HG02678 (cell line): ENCODE data around the gene CLIP2.
"Not testable (repeated sequence)": the region's sequence is repeated elsewhere in the genome, so short reads cannot be mapped to it uniquely, and the experiment has no call there.

Source experiments
- ATAC-seq: cut with Tn5 transposase; IDR thresholded peaks from one replicate; pipeline ENCODE4 v1.9.1; 2021; ENCODE audit warnings: mild to moderate bottlenecking, moderate library complexity; ENCODE audit not compliant: unreplicated experiment

Gene CLIP2

DNA sequence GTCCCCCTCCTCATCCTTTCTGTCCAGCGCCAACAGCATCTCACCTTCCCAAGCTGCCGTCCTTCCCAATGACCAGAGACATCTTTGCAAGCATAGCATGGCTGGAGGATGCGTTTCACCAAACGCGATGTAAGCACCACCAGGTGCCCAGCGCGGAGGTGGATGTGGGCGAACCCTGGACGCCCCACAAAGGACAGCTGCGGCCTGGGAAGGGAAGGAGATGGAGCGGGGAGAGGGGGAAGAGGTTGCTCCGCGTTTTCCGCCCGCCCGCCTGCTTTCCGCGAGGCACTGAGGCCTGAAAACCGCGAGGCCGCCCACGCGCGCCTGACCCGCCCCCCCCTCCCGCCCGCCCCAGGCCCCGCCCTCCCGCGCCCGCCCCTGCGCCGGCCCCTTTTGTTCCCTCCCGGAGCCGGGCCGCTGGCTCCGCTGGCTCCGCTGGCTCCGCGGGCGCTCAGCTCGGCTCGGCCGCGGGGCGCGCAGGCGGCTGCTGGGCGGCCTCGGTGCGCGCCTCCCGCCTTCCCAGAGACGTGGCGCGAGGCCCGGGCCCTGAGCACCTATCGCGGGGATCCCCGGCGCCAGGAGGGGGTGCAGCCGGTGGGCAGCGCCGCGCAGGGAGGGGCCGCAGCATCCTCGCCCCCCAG is at the start of gene CLIP2:
TSS of gene CLIP2 (plus strand) at position 390 of the 641 bp plus-strand sequence. CDS start 28,140 bp downstream, outside the sequence.
- peak; percentile 52 for ATAC-seq

DNA sequence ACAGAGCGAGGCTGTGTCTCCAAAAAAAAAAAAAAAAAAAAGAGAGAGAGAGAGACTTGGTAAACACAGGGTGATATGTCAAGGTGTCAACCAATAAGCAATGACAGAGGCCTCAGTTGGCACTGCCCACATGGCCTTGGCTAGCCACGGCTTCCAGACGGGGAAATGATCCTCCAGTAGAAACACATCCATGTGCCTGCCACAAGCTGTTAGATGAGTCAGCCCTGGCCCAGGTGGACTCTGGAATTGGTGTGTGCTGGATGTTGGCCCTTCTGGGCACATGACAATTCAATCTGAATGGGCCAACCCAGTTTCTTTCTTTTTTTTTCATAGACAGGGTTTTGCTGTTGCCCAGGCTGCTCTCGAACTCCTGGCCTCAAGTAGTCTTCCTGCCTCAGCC is 48.7 kb upstream of the CLIP2 start:
- no peak for ATAC-seq

DNA sequence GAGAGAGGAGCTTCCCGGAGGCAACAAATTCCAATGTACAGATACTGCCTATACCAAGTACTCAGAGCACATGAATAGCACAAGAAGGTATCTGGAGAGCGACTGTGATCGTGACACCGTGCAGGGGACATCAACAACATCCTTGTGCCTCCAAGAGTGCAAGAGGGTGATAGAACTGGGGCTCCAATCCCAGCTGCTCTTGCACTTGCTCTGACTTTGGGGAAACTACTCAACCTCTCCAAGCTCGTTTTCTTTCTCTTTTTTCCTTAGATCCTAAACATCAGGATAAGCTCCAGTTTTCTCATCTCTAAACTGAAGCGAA is 47.1 kb upstream of the CLIP2 start:
- ATAC-seq = no peak

DNA sequence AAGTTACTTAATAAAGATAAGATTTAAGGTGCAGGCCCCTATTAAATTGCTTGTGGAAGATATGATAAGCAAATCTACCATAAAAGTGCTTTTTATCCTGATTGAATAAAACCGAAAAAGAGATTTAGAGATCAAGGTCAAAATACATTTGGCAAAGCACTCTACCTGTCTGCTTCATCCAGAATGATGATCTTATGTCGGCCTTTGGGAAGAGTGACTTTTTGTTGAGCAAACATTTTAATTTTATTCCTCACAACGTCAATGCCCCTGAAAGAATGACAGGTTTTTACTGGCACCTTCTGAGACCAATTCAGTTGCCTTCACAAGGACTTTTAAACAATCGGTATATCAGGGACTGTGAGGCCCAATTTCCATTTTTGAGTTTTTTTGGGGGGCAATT is 42.7 kb upstream of the CLIP2 start:
- no peak for ATAC-seq

DNA sequence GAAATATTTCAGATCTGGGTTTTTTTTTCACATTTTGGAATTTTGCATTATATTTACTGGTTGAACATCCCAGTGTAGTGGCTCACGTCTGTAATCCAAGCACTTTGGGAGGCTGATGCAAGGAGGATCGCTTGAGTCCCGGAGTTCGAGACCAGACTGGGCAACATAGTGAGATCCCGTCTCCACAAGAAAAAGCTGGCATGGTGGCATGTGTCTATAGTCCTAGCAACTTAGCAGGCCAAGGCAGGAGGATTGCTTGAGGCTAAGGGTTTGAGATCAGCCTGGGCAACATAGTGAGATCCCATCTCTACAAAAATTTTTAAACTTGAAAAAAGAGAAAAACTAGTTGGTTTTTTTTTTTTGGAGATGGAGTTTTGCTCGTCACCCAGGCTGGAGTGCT is 41.1 kb upstream of the CLIP2 start:
- ATAC-seq = no peak

DNA sequence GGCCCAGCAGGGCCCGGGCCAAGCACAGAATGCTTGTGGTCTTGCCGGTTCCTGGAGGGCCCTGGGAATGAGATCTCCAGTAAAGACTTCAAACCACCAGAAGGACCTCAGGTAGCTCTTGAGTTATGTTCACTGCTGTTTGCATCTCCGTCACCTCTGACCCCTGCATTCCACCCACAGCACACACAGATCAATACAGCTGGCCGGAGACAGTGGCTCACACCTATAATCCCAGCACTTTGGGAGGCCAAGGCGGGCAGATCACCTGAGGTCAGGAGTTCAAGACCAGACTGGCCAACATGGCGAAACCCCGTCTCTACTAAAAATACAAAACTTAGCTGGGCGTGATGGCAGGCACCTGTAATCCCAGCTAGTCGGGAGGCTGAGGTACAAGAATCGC is 40.1 kb upstream of the CLIP2 start:
- ATAC-seq = not testable (repeated sequence)

DNA sequence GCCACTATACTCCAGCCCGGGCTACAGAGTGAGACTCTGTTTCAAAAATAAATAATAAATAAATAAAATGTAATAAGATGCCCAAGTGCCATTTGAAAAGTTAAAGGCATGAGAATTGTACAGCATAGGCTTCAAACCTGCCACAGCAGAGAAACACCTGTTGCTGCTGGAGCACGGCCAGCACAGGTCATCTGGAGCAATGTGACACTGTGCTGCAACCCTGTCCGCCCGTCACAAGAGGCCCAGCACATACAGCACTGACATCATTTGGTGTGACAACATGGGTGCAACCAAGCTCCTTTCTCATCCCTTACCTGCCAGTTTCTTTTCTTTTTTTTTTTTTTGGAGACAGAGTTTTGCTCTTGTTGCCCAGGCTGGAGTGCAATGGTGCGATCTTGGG is 36.3 kb upstream of the CLIP2 start:
- no peak for ATAC-seq

DNA sequence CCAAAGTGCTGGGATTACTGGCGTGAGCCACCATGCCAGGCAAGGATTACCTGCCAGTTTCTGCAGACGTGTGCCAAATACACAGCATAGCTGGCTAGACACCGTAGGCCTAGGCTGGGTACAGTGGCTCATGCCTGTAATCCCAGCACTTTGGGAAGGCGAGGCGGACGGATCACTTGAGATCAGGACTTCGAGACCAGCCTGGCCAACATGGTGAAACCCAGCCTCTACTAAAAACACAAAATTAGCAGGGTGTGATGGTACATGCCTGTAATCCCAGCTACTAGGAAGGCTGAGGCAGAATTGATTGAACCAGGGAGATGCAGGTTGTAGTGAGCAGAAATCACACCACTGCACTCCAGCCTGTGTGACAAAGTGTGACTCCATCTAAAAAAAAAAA is 35.9 kb upstream of the CLIP2 start:
- no peak for ATAC-seq

DNA sequence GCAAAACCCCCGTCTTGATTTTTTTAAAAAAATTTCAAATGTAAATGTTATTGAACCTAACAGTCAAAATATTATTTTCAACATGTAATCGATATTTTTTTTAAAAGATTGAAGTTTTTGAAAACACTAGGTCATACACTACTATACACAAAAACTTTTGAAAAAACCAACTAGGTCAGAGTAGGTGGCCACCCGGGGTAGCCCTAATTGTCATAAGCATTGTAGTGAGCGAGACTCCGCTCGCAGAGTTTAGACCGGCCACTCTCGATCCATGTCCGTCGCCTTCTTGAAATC is 35.4 kb upstream of the CLIP2 start:
- no peak for ATAC-seq

DNA sequence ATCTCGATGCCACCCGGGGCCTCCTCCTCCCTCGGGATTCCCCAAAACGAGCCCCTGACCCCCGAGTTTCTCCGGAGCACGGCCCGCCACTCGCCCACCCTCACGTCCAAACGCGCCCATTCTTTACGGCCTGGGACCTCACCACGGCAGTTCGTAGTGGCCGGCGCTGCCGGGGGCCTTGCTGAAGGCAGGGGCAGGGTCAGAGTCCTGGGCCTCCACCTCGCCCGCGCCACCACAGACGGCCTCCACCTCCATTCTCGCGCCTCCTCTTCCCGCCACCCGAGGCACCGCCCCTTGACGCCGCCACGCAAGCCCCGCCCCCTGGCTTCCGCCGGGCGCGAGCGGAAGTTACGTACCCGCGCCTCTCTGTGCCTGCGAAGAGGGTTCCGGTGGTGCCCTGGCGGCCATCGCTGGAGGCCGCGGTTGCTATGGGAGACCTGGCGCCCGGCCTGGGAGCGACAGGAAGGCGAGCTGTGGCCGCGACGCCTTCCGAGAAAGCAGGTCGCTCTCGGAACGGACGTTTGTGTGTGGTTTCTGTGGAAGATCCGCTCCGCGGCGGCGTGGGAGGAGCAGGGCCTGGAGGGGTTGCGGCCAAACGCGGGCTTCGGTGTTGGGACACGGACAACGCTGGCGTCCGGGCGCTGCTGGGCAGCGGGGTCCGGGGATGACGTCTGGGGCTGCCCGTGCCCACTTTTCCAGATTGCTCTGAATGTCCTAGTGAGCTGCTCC is 34.9 kb upstream of the CLIP2 start, which contains the start of gene RFC2:
TSS of gene RFC2 (minus strand) at position 271 of the 729 bp plus-strand sequence. CDS start at position 255, 16 bp downstream.
- ATAC-seq = peak; percentile 93

DNA sequence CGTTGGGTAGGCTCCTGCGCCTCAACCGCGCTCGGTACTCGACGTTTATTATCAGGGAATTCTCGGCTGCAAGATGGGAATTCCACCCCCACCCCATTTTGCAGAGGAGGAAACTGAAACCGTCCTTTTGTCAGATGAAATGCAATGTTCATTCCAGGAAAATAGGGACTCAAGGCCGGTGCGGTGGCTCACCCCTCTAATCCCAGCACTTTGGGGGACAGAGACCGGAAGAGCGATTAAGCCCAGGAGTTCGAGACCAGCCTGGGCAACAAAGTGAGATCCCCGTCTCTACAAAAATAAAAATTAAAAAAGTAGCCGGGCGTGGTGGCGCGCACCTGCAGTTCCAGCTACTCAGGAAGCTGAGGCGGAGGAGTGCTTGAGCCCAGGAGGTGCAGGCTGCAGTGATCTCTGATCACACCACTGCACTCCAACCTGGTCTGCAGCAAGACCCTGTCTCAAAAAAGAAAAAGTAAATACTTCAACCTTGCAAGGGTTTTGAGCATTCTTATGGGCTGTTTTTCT is 34.3 kb upstream of the CLIP2 start:
- ATAC-seq = no peak

DNA sequence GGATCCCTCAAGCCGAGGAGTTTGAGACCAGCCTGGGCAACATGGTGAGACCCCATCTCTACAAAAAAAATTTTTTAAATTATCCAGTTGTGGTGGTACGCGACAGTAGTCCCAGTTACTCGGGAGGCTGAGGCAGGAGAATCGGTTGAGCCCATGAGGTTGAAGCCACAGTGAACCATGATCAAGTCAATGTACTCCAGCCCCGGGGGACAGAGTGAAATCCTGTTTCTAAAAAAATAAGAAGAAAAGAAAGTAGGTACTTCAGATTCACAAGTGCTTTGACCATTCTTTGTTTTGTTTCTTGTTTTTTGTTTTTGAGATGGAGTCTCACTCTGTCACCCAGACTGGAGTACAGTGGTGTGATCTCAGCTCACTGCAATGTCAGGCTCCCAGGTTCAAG is 33.7 kb upstream of the CLIP2 start:
- ATAC-seq = not testable (repeated sequence)

DNA sequence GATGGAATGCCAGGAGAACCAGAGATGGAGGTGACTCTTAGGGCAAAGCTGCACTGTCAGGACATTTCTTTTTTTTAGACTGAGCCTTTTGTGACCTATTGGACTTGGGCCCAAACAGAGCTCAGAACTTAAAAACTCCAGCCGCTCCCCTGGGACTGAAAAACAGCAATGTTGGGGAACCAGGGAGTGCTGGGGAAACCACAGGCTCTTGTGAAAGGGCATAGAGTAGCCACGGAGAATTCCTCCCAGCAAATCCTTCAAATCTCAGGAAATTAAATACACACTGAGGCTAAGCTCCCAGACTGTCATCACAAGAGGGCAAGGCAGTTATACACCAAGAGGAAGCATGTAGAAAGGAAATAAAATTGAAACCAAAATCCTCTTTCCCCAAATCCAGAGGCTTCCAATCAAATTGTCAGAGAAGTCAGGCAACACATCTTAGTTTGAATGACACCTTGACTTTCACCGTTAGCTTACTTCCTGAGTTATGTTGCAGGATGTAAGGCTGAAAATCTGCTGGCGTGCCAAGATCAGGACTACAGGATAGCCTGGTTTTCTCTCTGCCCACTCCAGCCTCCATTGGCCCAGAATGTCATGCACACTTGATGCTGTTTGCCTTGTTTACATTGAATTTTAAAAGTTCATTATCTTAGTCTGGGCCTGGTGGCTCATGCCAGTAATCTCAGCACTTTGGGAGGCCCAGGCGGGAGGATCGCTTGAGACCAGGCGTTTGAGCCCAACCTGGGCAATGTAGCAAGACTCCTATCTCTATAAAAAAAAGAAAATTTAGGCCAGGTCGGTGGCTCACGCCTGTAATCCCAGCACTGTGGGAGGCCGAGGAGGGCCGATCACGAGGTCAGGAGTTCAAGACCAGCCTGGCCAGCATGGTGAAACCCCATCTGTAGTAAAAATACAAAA is 32.5 kb upstream of the CLIP2 start:
- ATAC-seq = no peak

DNA sequence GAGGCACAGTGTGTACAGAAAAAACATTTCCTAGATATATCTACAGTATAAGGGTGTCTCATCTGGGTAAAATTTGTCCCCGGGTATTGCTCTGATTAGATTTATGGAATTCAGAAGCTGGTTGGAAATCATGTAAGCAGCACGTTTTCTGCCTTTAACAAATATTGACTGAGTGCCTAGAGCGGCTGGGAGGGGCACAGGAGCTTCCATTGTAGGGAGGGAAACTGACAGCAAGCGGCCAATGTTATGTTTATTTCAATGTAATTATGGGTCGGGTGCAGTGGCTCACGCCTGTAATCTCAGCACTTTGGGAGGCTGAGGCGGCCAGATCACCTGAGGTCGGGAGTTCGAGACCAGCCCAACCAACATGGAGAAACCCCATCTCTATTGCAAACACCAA is 30.6 kb upstream of the CLIP2 start:
- ATAC-seq = no peak

DNA sequence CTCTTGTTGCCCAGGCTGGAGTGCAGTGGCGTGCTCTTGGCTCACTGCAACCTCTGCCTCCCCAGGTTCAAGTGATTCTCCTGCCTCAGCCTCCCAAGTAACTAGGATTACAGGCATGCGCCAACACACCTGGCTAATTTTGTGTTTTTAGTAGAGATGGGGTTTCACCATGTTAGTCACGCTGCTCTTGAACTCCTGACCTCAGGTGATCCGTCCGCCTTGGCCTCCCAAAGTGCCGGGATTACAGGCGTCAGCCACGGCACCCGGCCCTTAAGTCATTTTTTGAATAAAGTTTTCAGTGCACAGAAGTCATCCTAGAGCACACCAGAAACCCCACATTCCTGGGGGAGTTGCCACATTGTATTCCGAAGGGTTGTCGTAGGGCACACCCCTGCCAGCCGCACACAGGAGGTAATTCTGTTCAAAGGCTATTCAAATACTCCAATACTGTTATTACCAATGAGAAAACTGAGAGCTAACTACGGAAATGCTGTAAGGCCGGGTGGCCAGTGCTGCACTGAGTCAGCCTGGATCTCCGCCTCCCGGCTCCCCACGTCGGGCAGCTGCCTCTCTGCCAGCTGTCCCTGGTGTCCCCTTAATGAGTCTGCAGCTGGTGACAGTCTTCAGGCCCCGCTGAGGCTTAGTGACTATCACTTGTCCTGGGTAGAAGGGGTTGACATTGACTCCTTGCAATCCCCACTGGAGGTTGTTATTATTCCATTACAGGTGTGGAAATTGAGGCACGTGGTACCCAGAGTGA is 26.4 kb upstream of the CLIP2 start:
- no peak for ATAC-seq

DNA sequence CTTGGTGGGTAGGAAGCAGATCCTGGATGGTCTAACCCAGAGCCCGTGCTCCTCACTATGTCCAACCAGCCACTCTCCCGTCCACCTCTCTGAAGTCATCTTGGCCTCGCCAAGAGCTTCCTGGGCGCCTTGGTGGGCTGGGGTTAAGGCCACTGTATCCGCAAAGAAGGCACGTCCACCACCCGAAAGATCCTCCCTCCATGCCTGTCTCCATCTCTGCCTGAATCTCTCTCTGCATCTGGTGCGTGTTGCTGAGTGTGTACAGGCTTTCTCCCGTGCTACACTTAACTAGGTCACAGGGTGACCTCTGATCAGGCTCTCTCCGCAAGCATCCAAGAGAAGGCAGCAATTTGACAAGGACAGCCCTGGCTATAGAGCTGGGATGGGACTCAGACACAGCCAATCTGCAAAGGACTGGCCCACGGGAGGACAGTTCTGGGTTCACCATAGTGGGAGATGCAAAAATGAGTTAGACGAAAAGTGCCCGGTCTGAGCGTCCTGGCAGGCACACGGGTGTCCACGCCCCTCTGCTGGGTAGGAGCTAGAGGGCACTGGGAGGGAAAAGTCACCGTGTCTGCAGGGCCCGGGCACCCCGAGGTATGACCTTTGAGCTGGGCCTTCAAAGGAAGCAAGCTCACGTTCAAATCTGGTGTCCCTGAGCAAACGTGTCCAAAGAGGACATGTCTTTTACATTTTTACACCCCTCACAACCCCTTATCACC is 25.6 kb upstream of the CLIP2 start:
- no peak for ATAC-seq

DNA sequence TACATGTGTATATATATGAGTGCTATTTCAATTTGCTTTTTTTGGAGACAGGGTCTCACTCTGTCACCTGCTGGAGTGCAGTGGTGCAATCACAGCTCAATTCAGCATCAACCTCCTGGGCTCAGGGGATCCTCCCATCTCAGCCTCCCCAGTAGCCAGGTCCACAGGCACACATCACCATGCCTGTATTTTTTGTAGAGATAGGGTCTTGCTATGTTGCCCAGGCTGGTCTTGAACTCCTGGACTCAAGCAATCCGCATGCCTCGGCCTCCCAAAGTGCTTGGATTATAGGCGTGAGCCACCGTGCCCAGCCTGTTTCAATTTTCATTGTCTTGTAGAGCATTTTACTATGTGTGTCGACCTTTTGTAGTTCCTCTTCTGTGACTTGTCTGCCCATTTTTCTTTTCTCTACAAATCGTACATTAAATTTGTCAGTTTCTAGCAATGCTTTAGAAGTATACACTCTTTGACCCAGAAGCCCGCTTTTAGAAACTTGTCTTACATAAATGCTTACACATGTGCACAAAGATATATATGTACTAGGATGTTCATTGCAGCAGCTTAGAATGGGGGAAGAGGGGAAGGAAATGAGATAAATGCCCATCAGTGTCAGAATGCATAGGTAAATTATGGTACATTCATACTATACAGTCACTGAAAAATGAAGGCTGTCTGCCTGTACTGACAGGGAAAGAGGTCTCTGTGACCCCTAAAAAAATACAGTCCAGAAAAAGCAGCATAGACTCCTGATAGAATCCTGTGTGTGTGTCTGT is 22.8 kb upstream of the CLIP2 start:
- ATAC-seq = no peak

DNA sequence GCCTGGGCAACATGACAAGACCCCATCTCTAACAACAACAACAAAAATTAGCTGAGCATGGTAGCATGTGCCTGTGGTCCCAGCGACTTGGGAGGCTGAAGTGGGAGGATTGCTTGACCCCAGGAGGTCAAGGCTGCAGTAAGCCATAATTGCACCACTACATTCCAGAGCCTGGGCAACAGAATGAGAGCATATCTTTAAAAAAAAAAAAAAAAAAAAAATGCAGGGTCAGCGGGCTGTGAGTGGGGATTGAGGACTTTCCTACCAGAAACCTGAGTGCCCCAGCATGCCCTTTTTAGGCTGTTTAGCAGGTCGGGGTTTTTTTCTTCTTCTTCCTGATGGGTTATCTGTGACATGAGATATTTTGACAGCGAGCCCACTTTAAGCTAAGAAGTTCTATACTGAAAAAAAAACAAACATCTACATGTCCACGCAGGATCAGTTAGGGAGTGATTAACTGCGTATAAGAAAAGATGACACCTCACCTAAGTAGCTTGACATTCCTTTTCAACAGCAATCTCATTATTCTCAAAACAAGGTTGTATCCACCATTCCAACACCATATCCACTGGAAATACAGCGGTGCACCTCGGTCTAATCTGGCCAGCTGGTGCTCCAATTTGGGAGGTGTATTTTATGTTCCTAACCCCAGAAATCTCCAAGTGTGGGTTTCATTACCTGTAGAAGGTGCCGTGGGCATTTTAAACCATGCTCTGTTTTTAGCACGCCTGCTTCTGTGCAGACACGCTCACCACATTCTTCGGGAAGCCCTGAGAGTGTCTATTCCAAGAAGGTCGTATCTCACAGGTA is 21.2 kb upstream of the CLIP2 start:
- no peak for ATAC-seq
